COR-L47 (cell line): ENCODE results near the gene CHI3L1.
A peak's percentile ranks its signal among the peaks of the same experiment; 100 is the strongest.

Experiments
- DNase-seq: peaks from one replicate; lab custom pipeline; 2025; lab: John Stamatoyannopoulos, UW

Gene CHI3L1

GRCh38 chr1:203151362-203152157 is 34.9 kb downstream of the CHI3L1 start:
- no peak for DNase-seq

DNA sequence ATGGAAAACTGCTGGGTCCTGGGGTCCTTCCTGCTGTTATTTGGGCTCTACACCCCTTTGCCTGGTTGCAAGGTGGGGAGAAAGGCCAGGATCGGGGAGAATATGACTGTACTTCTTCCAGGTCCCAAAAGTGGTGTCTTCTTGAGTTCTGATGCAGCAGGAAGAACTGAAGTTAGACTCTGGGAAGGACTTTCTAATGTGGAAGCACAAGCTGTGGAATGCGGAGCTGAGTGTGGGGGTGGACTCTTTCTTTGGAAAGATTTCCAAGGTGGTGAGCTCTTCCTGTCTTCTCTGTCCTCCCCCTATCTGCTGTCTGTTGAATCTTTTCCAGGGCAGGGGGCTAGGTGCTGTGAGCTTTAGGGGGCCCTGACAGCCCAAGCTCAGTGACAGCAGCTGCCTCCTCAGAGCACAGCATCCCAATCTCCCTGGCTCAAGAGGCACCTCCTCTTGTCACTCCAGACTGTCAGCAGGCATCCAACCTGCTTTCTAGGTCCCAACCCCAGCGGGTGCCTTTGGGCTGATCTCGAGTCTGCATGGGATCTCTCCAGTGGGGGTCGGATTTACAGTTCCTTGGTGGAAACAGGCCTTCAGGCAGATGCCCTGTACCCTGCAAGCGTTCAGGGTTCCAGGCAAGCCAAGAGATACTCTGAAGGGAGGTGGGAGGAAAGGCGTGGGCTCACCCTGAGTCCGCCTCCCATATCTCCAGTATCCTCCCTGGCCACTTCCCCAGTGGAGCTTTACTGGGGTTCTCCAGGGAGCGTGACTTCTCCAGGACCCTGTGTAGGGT is 35.8 kb downstream of the CHI3L1 start:
- no peak for DNase-seq

DNA sequence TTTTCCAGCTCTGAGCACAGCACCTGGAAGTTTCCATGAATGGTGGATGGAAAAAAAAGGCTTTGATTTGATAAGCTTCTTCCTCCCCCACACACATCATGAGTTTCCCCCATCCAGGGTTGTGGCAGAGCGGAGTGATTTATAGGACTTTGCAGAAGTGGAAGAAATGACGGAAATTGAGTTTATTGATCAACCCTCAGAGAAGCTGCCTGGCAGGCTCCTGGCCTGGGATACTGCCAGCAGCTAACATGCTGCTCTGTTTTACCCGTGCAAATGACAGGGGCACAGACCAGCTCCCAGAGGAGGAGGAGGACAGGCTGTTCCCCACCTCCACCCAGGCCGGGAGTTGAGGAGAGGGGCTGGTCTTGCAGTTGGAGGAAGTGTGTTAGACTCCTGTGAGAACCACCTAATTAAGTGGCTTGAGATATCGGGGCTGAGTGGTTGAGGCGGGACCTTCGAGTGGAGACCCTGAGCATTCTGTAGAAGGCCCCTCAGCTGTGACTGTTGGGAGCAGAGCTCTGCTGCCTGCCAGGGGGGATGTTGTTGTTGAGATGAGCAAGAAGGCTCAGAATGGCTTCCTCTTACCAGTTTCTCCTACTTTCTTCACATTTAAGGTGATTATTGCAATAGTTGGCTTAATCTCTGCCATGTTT is 37.2 kb downstream of the CHI3L1 start:
- DNase-seq, result no peak

DNA sequence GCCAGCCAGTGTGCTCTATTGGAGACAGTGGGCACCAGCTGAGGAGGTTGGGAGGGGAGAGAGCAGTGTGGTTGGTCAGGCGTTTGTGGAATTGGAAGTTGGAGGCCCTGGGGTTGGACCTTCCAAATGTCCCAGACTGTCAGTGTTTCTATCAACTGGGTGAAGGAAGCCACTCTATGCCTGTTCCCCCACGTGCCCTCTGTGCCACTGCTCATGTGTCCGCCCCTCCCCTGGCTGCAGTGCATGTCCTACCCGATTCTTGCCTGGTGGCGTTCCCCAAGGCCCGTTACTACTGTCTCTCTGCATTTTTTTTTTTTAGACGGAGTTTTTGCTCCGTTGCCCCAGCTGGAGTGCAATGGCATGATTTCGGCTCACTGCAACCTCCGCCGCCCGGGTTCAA is 37.9 kb downstream of the CHI3L1 start:
- DNase-seq, result no peak

GRCh38 chr1:203148127-203148526 is 38.4 kb downstream of the CHI3L1 start:
- peak; percentile 33 for DNase-seq

- no peak for DNase-seq
These were observed 39.1 kb downstream of the CHI3L1 start for GRCh38 chr1:203147376-203147775.

GRCh38 chr1:203146537-203146936 is 40.0 kb downstream of the CHI3L1 start:
- DNase-seq, result no peak

DNA sequence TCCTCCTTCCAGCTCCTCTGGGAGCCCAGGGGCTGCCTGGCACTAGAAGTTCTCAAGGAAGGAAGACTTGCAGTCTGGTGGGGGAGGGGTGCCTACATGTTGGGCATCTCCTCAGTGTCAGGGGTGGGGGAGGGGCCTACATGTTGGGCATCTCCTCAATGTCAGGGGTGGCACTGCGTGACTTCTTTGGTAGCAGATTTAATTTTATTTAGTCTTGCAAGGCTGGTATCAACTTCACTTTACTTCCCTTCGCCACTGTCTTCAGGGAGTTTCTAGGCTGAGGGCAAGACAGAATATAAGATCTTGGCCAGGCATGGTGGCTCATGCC is 40.5 kb downstream of the CHI3L1 start:
- DNase-seq, result no peak

DNA sequence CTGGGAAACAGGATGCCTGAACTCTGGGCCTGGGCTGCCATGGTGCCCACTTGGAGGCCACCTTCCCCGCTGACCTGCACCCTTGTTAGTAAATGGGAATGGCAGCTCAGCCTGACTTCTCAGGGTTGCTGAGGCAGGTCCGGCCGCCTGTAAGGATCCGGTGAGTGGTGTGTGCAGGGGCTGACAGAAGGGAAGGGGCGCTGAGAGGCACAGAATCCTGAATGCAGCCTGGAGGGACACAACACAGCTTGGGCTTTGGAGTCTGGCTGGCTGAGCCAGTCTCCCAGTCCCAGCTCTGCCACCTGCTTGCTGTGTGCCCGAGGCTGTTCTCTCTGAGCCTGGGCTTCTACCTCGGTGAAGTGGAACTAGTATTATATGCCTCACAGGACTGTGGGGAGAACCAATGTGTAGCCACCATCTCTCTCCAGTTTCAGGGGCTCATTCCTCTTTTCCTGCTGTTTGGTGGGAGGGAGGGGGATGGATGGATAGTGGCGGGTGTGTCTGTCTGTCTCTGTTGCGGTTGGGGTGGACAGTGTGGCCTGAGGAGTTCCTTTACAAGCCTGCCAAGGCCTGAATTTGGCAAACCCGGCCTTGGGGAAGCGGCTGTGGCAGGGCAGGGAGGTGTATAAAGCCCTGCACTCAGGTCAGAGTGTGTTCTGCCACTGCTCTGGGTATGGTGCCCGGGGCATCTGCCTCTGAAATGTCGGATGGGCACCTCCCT is 41.0 kb downstream of the CHI3L1 start:
- no peak for DNase-seq

GRCh38 chr1:203144661-203145060 is 41.8 kb downstream of the CHI3L1 start:
- no peak for DNase-seq

GRCh38 chr1:203143641-203144040 is 42.9 kb downstream of the CHI3L1 start:
- no peak for DNase-seq

DNA sequence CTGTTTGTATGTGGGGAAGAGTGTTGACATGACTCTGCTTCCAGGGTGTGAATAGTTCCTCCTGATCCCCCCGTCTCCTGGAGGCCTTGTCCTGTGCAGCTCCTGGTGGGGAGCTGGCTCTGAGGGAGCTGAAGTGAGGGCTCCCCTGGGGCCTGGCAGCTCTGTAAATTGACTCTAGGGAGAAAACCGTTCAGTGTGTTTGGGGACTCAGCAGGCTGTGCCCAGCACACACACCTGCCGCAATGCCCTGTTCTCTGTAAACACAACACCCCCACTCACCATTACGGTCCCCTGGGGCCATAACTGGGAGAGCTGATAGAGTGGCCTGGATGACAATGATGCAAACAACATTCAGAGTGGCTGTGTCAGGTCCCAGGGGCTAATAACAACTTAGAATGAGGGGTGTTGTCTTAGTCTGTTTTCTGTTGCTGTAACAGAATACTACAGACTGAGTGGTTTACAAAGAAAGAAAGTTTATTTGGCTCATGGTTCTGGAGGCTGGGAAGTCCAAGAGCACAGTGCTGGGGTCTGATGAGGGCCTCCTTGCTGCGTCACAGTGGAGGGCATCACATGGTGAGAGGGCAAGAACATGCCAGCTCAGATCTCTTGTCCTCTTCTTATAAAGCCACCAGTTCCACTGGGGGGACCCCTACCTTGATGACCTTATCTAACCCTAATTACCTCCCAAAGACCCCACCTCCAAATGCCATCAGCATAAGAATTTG is 43.7 kb downstream of the CHI3L1 start:
- DNase-seq, result peak; percentile 88

GRCh38 chr1:203142124-203142523 is 44.4 kb downstream of the CHI3L1 start:
- DNase-seq, result no peak

- DNase-seq, result no peak
These were observed 45.6 kb downstream of the CHI3L1 start for GRCh38 chr1:203140743-203141520.

- no peak for DNase-seq
These were observed 46.5 kb downstream of the CHI3L1 start for GRCh38 chr1:203139976-203140475.

DNA sequence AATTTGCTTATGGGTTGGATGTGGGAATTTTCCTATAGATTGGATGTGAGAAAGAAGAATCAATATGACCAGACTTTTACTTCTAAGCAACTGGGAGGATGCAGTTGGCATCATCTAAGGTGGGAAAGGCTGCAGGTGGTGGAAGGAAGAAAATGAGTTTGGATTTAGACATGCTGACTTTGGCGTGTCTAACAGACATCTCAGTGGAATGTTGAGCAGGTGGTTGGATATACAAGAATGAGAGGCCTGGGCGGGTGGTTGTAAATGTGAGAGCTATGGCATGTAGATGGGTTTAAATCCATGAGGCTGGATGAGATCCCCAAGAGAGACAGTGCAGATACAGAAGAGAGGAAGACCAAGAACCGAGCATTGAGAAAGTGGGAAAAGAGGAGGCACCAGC is 48.4 kb downstream of the CHI3L1 start:
- no peak for DNase-seq

GRCh38 chr1:203137324-203137723 is 49.2 kb downstream of the CHI3L1 start:
- no peak for DNase-seq

DNA sequence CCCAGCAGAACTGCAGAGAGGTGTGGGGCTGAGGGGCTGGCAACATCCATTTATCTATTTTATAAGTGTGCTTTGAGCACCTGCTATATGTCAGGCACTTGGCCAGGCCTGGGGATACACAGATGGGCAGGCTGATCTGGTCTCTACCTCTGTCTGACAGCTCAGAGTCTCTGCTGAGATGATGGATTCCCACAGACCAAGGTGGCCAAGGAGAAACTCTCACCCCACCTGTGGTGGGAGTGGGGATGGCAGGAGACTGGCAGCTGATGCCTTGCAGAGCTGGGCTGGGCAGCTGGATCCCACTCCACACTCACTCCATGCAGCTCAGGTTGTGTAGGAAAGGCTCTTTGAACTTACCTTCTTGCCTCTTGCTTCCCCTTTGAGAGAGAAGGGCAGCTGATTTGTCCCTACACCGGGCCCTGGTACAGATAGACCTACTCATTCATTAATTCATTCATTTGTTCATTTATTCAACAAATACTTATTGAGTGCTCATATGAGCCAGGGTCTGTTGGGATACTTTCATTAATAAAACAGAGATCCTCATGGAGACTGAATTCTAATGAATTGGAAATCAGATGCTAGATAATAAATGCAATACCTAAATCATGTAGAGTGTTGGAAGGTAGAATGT is 50.0 kb downstream of the CHI3L1 start:
- DNase-seq, result no peak

- DNase-seq, result no peak
These were observed 50.7 kb downstream of the CHI3L1 start for GRCh38 chr1:203135636-203136305.
